OCI-LY1 (cell line): Measurements from ENCODE around the gene CD93.

Experiments used
- H2AFZ ChIP-seq: fragments of 200-600 bp; sonication (generic), shearing (Covaris generic); 2 replicates; pipeline ENCODE4 v1.6.0; 2014; ENCODE audit warnings: antibody characterized with exemption, mild to moderate bottlenecking, low read length
- H3F3A ChIP-seq: fragments of 200-600 bp; sonication (generic), shearing (Covaris generic); 2 replicates; pipeline ENCODE4 v1.6.0; 2014; ENCODE audit warnings: mild to moderate bottlenecking, antibody characterized with exemption, low read length, moderate library complexity; ENCODE audit not compliant: insufficient read depth
- H3K27ac ChIP-seq: fragments of 200-600 bp; sonication (generic); 2 replicates; pipeline ENCODE4 v1.5.1; 2014; ENCODE audit warnings: low read length, mixed run types, mild to moderate bottlenecking, low read depth; ENCODE audit not compliant: poor library complexity, severe bottlenecking
- H3K27me3 ChIP-seq: fragments of 200-600 bp; sonication (generic); 2 replicates; pipeline ENCODE4 v1.6.0; 2014; ENCODE audit warnings: antibody characterized with exemption, mild to moderate bottlenecking, low read length, moderate library complexity; ENCODE audit not compliant: insufficient read depth
- H3K36me3 ChIP-seq: fragments of 200-600 bp; sonication (generic); 2 replicates; pipeline ENCODE4 v1.6.1; 2014; ENCODE audit warnings: mild to moderate bottlenecking, antibody characterized with exemption, low read length, moderate library complexity, mixed read lengths; ENCODE audit not compliant: insufficient read depth
- H3K4me1 ChIP-seq: fragments of 200-600 bp; sonication (generic); 2 replicates; pipeline ENCODE4 v1.5.1; 2014; ENCODE audit warnings: mild to moderate bottlenecking, low read length, moderate library complexity; ENCODE audit not compliant: insufficient read depth, severe bottlenecking
- H3K4me2 ChIP-seq: fragments of 200-600 bp; sonication (generic), shearing (Covaris generic); 2 replicates; pipeline ENCODE4 v1.6.1; 2014; ENCODE audit warnings: low read length
- H3K4me3 ChIP-seq: fragments of 200-600 bp; sonication (generic); 2 replicates; pipeline ENCODE4 v1.5.1; 2014; ENCODE audit warnings: low read length, low read depth, mild to moderate bottlenecking, mixed read lengths; ENCODE audit not compliant: poor library complexity, severe bottlenecking
- H3K79me2 ChIP-seq: fragments of 200-600 bp; shearing (Covaris generic); 2 replicates; pipeline ENCODE4 v1.6.1; 2016; ENCODE audit warnings: mixed run types, low read length, mixed read lengths; ENCODE audit not compliant: insufficient read depth
- H3K9ac ChIP-seq: fragments of 200-600 bp; sonication (generic), shearing (Covaris generic); 2 replicates; pipeline ENCODE4 v1.6.1; 2014; ENCODE audit warnings: mild to moderate bottlenecking, low read length, mixed read lengths
- H3K9me2 ChIP-seq: fragments of 200-600 bp; sonication (generic), shearing (Covaris generic); 2 replicates; pipeline ENCODE4 v1.6.1; 2014; ENCODE audit warnings: low read depth, mild to moderate bottlenecking, low read length, mixed read lengths
- H3K9me3 ChIP-seq: fragments of 200-600 bp; shearing (Covaris generic); 2 replicates; pipeline ENCODE4 v1.6.1; 2014; ENCODE audit warnings: low read length, mixed read lengths
- H4K20me1 ChIP-seq: fragments of 200-600 bp; sonication (generic), shearing (Covaris generic); 2 replicates; pipeline ENCODE4 v1.6.0; 2016; ENCODE audit warnings: mild to moderate bottlenecking, low read length; ENCODE audit not compliant: insufficient read depth
- EZH2 ChIP-seq: fragments of 200-600 bp; sonication (generic), shearing (Covaris generic); IDR thresholded peaks from 2 replicates; pipeline ENCODE4 v1.8.0; 2017; ENCODE audit warnings: borderline replicate concordance, mixed run types, mild to moderate bottlenecking, antibody characterized with exemption, low read length, moderate library complexity, mixed read lengths
- TF ChIP-seq, protein P1 (sequence below): fragments of 200-600 bp; sonication (generic), shearing (Covaris generic); IDR thresholded peaks from 2 replicates; pipeline ENCODE4 v1.5.1; 2017; ENCODE audit warnings: mild to moderate bottlenecking, antibody characterized with exemption, low read length, moderate library complexity, mixed read lengths

CD93 gene

DNA sequence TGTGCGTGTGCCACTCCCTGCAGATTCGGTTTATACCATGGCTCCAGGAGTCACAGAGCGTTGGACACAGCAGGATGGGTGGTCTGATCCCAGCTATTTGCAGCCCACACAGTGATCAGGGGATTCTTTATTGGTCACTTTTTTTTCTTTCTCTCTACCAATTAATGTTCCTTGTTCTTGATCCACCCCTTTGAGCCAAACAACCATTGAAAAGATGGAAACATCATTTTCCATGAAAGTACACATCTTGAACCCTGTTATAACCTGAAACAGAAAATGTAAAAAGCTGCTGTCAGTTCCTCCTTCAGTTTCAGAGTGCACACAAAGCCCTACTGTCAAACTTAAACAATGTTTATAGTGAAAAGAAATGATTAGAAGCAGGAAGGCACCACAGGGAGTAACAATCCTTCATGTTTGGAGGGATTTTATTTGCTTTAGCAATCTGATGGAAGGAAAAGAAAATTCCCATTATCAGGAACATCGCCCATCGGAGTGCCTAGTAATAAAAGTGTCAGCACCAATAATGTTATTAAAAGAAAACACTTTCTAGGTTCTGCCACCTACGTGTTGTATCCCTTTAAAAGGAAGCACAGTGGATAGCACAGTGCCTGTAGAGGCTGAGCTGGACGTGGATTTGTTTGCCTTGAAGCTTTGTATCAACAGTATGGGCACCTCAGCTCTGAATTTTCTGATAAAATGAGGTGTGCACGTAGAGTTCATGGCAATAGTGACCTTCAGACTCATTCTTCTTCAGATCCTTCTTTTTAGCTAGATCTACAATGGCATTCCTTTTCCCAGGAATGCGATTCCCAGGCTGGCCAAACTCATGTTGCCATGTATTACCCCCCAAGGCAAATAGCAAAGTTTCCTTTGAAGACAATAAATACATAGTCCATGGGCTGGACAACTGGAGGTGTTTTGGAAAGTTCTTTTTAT, 20.6 kb downstream of the CD93 start:
- Histone ChIP-seq H3F3A (no peaks in the 10 kb centered on the region), H3K27me3 (no peaks in the 10 kb centered on the region), H3K4me1 (no peaks in the 10 kb centered on the region), H3K79me2 (no peaks in the 10 kb centered on the region), H3K4me2 (no peak overlapping the region), H4K20me1 (no peaks in the 10 kb centered on the region), H3K27ac (no peak overlapping the region), H3K4me3 (no peak overlapping the region), H3K9me2 (no peaks in the 10 kb centered on the region), H3K36me3 (no peaks in the 10 kb centered on the region; the same call in 1 of the 2 replicates), H3K9me3 (no peaks in the 10 kb centered on the region), H3K9ac (no peak overlapping the region), H2AFZ (no peak overlapping the region)
- TF ChIP-seq, protein P1, sequence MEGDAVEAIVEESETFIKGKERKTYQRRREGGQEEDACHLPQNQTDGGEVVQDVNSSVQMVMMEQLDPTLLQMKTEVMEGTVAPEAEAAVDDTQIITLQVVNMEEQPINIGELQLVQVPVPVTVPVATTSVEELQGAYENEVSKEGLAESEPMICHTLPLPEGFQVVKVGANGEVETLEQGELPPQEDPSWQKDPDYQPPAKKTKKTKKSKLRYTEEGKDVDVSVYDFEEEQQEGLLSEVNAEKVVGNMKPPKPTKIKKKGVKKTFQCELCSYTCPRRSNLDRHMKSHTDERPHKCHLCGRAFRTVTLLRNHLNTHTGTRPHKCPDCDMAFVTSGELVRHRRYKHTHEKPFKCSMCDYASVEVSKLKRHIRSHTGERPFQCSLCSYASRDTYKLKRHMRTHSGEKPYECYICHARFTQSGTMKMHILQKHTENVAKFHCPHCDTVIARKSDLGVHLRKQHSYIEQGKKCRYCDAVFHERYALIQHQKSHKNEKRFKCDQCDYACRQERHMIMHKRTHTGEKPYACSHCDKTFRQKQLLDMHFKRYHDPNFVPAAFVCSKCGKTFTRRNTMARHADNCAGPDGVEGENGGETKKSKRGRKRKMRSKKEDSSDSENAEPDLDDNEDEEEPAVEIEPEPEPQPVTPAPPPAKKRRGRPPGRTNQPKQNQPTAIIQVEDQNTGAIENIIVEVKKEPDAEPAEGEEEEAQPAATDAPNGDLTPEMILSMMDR: no peak
- TF ChIP-seq EZH2: no peak

DNA sequence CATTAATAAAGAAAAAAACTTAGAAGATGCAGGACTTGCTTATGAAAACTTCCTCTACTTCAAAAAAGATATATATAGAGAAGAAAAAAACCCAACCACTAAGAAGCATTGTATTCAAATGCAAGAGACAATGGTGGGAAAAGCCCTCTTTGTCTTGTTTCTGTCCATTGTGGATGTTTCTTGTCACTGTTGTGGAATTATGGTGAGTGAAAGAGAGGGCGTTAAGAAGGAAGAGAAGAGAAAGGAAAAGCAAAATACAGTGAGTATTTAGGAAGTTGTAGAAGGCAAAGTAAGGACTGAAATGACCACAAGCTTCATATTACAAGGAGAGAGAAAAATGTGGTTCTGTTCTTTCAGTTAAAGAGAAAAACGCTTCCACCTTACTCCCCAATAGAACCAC, 22.5 kb downstream of the CD93 start:
- H2AFZ ChIP-seq: no peak overlapping the region
- no peaks in the 10 kb centered on the region for H4K20me1 ChIP-seq
- H3K27me3 ChIP-seq: no peaks in the 10 kb centered on the region
- H3K4me2 ChIP-seq: no peak overlapping the region
- H3K4me3 ChIP-seq: no peak overlapping the region
- no peaks in the 10 kb centered on the region for H3K4me1 ChIP-seq
- H3K9me2 ChIP-seq: no peaks in the 10 kb centered on the region
- H3K79me2 ChIP-seq: no peaks in the 10 kb centered on the region
- H3K27ac ChIP-seq: no peak overlapping the region
- H3K9ac ChIP-seq: no peak overlapping the region
- no peaks in the 10 kb centered on the region for H3K36me3 ChIP-seq
- no peaks in the 10 kb centered on the region for H3F3A ChIP-seq
- TF ChIP-seq, protein P1: no peak
- TF ChIP-seq EZH2: no peak
- H3K9me3 ChIP-seq: no peaks in the 10 kb centered on the region

DNA sequence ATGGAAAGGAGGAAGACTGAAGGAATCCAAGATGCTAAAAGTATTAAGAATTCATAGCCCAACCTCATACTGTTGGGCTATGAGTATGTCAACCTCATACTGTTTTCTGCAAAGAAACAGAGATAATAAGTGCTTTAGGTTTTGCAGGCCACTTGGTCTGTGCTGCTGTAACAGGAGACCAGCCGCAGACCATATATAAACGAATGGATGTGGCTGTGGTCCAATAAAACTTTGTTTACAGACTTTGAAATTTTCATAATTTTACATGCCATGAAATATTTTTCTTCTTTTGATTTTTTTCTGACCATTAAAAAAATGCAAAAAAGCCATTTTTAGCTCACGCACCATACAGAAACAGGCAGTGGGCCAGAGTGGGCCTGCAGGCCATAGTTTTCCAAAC, 23.0 kb downstream of the CD93 start:
- Histone ChIP-seq H3F3A (no peaks in the 10 kb centered on the region), H3K4me2 (no peak overlapping the region), H3K27me3 (no peaks in the 10 kb centered on the region), H3K4me1 (no peaks in the 10 kb centered on the region), H3K27ac (no peak overlapping the region), H3K9me2 (no peaks in the 10 kb centered on the region), H3K9ac (no peak overlapping the region), H3K9me3 (no peaks in the 10 kb centered on the region), H3K4me3 (no peak overlapping the region), H3K36me3 (no peaks in the 10 kb centered on the region), H4K20me1 (no peaks in the 10 kb centered on the region), H3K79me2 (no peaks in the 10 kb centered on the region), H2AFZ (no peak overlapping the region)
- no peak for TF ChIP-seq EZH2
- TF ChIP-seq, protein P1: no peak
